ENCODE measurements around the gene DENND1C.

DENND1C gene

DNA sequence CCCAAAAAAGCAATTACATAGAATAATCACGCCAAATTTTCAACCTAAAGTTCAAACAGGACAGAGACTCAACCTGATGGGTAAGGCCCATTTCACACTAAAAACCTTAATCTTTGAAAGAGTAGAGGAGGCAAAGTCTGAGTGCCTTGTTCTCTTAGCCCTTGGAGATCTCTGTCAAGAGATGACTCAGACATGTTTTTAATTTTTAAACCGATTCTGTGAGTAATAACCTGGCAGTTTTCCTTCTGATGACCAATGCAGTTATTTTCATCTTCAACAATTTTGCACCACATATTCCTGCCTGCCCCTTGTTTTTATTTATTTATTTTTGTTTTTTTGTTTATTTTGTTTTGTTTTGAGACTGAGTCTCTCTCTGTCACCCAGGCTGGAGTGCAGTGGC, 37.7 kb upstream of the DENND1C start:
- DNase-seq (ENCODE audit: extremely low read depth, insufficient read length) = no peak
- no peaks in the 10 kb centered on the region for H3K36me3 ChIP-seq (ENCODE audit: control insufficient read depth, insufficient read depth, low read length)
- TF ChIP-seq, protein P1, sequence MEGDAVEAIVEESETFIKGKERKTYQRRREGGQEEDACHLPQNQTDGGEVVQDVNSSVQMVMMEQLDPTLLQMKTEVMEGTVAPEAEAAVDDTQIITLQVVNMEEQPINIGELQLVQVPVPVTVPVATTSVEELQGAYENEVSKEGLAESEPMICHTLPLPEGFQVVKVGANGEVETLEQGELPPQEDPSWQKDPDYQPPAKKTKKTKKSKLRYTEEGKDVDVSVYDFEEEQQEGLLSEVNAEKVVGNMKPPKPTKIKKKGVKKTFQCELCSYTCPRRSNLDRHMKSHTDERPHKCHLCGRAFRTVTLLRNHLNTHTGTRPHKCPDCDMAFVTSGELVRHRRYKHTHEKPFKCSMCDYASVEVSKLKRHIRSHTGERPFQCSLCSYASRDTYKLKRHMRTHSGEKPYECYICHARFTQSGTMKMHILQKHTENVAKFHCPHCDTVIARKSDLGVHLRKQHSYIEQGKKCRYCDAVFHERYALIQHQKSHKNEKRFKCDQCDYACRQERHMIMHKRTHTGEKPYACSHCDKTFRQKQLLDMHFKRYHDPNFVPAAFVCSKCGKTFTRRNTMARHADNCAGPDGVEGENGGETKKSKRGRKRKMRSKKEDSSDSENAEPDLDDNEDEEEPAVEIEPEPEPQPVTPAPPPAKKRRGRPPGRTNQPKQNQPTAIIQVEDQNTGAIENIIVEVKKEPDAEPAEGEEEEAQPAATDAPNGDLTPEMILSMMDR (IDR thresholded peaks at IDR 0.05; ENCODE audit: insufficient read depth, low read length, poor library complexity, severe bottlenecking) = no peak
- no peak overlapping the region for H3K4me3 ChIP-seq (replicated peaks; ENCODE audit: low read depth, low read length)
- H3K27me3 ChIP-seq (replicated peaks; ENCODE audit: control insufficient read depth, insufficient read depth, low read length) = no peaks in the 10 kb centered on the region

GRCh38 chr19:6518145-6518911, 36.7 kb upstream of the DENND1C start:
- TF ChIP-seq, protein P1 (IDR thresholded peaks at IDR 0.05; ENCODE audit: insufficient read depth, low read length, poor library complexity, severe bottlenecking) = no peak
- peak; percentile 74 for DNase-seq (ENCODE audit: extremely low read depth, insufficient read length)
- H3K4me3 ChIP-seq (replicated peaks; ENCODE audit: low read depth, low read length) = peak overlapping the region; percentile 87
- H3K27me3 ChIP-seq (replicated peaks; ENCODE audit: control insufficient read depth, insufficient read depth, low read length) = no peaks in the 10 kb centered on the region
- H3K36me3 ChIP-seq (ENCODE audit: control insufficient read depth, insufficient read depth, low read length) = no peaks in the 10 kb centered on the region

DNA sequence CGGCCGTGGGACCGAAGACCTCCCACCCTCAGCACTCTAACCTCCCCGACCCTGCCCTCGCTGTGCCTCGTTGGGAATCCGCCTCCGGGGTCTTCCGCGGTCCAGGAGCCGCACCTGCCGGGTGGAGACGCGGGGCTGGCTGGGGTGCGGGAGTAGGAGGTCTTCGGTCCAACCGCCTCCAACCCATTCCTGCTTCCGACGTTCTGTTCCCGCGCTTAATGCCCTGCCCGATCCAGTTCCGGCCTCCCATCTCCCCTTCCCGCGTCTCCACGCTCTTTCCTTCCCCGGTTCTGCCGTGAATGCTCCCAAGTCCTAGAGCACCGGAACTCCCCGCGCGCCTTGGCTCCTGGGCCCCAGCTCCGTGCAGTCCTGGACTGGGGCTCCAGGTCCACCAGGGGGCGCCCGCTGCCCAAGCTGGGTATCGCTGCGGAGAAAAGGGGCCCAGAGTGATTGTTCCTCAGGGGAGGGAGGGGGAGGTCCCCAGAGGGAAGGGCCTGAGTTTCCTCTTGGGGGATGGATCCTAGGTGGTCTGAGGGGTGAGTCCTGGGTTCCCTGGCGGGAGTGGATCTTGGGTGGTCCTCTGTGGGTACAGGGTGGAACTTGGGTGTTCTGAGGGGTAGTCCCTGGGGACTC, 35.2 kb upstream of the DENND1C start:
- DNase-seq (ENCODE audit: extremely low read depth, insufficient read length) = peak; percentile 89
- no peaks in the 10 kb centered on the region for H3K36me3 ChIP-seq (ENCODE audit: control insufficient read depth, insufficient read depth, low read length)
- peak overlapping the region; percentile 87 for H3K4me3 ChIP-seq (replicated peaks; ENCODE audit: low read depth, low read length)
- TF ChIP-seq, protein P1 (IDR thresholded peaks at IDR 0.05; ENCODE audit: insufficient read depth, low read length, poor library complexity, severe bottlenecking) = peak; percentile 97
- no peaks in the 10 kb centered on the region for H3K27me3 ChIP-seq (replicated peaks; ENCODE audit: control insufficient read depth, insufficient read depth, low read length)

- Histone ChIP-seq H3K27me3 (replicated peaks; ENCODE audit: control insufficient read depth, insufficient read depth, low read length) (no peaks in the 10 kb centered on the region), H3K36me3 (ENCODE audit: control insufficient read depth, insufficient read depth, low read length) (no peaks in the 10 kb centered on the region), H3K4me3 (replicated peaks; ENCODE audit: low read depth, low read length) (peak overlapping the region; percentile 87)
- DNase-seq (ENCODE audit: extremely low read depth, insufficient read length) = peak; percentile 89
- TF ChIP-seq, protein P1 (IDR thresholded peaks at IDR 0.05; ENCODE audit: insufficient read depth, low read length, poor library complexity, severe bottlenecking) = no peak
Measured at GRCh38 chr19:6516018-6516658, 34.6 kb upstream of the DENND1C start.

DNA sequence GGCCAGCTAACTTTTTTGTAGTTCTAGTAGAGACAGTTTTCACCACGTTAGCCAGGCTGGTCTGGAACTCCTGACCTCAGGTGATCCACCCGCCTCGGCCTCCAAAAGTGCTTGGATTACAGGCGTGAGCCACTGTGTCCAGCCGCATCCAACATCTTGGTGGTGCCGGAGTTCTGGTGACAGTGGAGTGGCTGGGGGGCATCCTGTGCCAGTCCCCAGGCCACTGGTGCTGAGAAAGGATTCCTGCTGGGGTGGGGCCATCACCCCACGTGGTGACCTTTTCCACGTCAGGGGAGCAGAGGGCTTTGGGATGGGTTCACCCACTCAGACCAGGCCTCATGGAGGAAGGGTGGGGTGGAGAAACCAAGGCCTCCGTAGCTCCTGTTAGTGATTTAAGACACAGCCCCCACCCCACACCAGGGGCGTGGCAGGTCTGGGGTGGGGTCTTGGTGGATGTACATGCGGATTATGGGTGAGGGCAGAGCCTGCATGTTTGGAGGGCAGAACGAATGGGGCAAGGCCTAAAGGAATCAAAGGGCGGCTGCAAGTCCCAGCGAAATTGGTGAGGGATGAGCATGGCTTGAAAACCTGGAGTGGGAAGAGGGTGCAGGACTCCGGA, 33.4 kb upstream of the DENND1C start:
- Histone ChIP-seq H3K27me3 (replicated peaks; ENCODE audit: control insufficient read depth, insufficient read depth, low read length) (no peaks in the 10 kb centered on the region), H3K36me3 (ENCODE audit: control insufficient read depth, insufficient read depth, low read length) (no peaks in the 10 kb centered on the region), H3K4me3 (replicated peaks; ENCODE audit: low read depth, low read length) (no peak overlapping the region)
- DNase-seq (ENCODE audit: extremely low read depth, insufficient read length) = no peak
- TF ChIP-seq, protein P1 (IDR thresholded peaks at IDR 0.05; ENCODE audit: insufficient read depth, low read length, poor library complexity, severe bottlenecking) = no peak

Measured in GM06990 (cell line).